Retinal pigment epithelial cell (primary cell): ENCODE data around the gene CCDC6.

Experiments used
- DNase-seq: peaks from one replicate; pipeline ENCODE4 v3.0.0-alpha.2; 2010; ENCODE audit warnings: low read depth
- H3K4me3 ChIP-seq: 2 replicates; pipeline ENCODE4 v1.5.1; 2011; ENCODE audit warnings: mild to moderate bottlenecking, low read length, control low read depth, moderate library complexity
- CTCF ChIP-seq: conservative IDR thresholded peaks from 2 replicates; pipeline ENCODE4 v1.5.1; 2011; ENCODE audit warnings: low read depth, low read length, control low read depth, inconsistent platforms

CCDC6 gene

GRCh38 chr10:59851864-59852263 lies 54.5 kb downstream of the CCDC6 start:
- DNase-seq = no peak
- no peak for TF ChIP-seq CTCF
- H3K4me3 ChIP-seq = no peak overlapping the region

GRCh38 chr10:59847888-59848287 lies 58.5 kb downstream of the CCDC6 start:
- DNase-seq = no peak
- no peak overlapping the region for H3K4me3 ChIP-seq
- TF ChIP-seq CTCF = no peak

GRCh38 chr10:59847326-59847725 lies 59.0 kb downstream of the CCDC6 start:
- H3K4me3 ChIP-seq = no peak overlapping the region
- DNase-seq = no peak
- TF ChIP-seq CTCF = no peak

- no peak overlapping the region for H3K4me3 ChIP-seq
- no peak for DNase-seq
- TF ChIP-seq CTCF = no peak
Observed at GRCh38 chr10:59844436-59844835, 61.9 kb downstream of the CCDC6 start.

- no peak for TF ChIP-seq CTCF
- no peak for DNase-seq
Observed at GRCh38 chr10:59843748-59844147, 62.6 kb downstream of the CCDC6 start.

GRCh38 chr10:59839576-59839975 lies 66.8 kb downstream of the CCDC6 start:
- DNase-seq = no peak
- TF ChIP-seq CTCF = no peak
- no peak overlapping the region for H3K4me3 ChIP-seq

More at GRCh38 chr10:59843748-59844147, 62.6 kb downstream of the CCDC6 start:
- H3K4me3 ChIP-seq = no peak overlapping the region

GRCh38 chr10:59838085-59838789 lies 68.1 kb downstream of the CCDC6 start:
- no peak overlapping the region for H3K4me3 ChIP-seq
- TF ChIP-seq CTCF = no peak
- no peak for DNase-seq
